D721Med (cell line): ENCODE measurements around the gene BEND6.

Source experiments
- DNase-seq: peaks from one replicate; pipeline ENCODE4 v3.0.0; 2011; ENCODE audit warnings: low spot score; ENCODE audit not compliant: insufficient read length
- FAIRE-seq: peaks from 2 replicates; lab custom pipeline; 2011; peaks lifted over from hg19 to GRCh38; lab: Jason Lieb, UNC
- CTCF ChIP-seq: IDR thresholded peaks from 2 replicates; pipeline ENCODE4 v1.5.1; 2012; ENCODE audit warnings: mild to moderate bottlenecking, control low read depth; ENCODE audit not compliant: insufficient read depth; ENCODE audit errors: missing control alignments

BEND6 gene

GRCh38 chr6:56954403-56955170 is at the start of gene BEND6:
TSS of gene BEND6 (plus strand) at chr6:56955107. CDS start at chr6:56981811, 26,704 bp downstream.
- DNase-seq, result no peak
- no peak for TF ChIP-seq CTCF
- no peak for FAIRE-seq

GRCh38 chr6:56905378-56905777 is 49.5 kb upstream of the BEND6 start:
- TF ChIP-seq CTCF, result no peak
- DNase-seq, result no peak
- no peak for FAIRE-seq

- no peak for FAIRE-seq
- DNase-seq, result no peak
- TF ChIP-seq CTCF, result no peak
These were observed 48.2 kb upstream of the BEND6 start for GRCh38 chr6:56906752-56907151.

- TF ChIP-seq CTCF, result no peak
- DNase-seq (no peak), FAIRE-seq (no peak)
These were observed 45.6 kb upstream of the BEND6 start for GRCh38 chr6:56909115-56909907.

DNA sequence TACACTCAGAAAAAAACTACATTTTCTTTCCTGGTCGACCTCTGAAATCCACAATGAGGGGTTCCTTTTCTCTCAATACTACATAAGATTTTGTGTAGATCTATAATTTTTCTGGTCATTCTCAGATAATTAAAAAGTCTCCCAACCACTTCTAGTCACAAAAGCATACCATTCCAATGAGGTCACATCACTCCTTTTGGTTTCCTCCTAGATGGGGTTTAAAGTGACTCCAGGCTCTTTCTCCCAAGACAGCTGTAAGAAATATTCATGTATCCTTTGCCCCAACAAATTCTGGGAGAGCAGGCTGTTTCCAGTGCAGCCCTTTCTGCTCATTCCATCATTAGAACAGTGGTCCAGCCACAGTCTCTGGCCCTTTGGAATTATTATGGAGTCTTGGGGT is 43.1 kb upstream of the BEND6 start:
- no peak for DNase-seq
- FAIRE-seq, result no peak
- no peak for TF ChIP-seq CTCF

GRCh38 chr6:56913285-56914074 is 41.4 kb upstream of the BEND6 start:
- DNase-seq (no peak), FAIRE-seq (peak; percentile 70)
- no peak for TF ChIP-seq CTCF
